ENCODE measurements around the gene SDHAF3. TPM values are rescaled to one million over a fixed set of nuclear protein-coding genes. Genes with fewer than 3 reads are reported as not detected.

The SDHAF3 gene
- total RNA-seq, 1 experiment from 2014 or later = 25.0 TPM

DNA sequence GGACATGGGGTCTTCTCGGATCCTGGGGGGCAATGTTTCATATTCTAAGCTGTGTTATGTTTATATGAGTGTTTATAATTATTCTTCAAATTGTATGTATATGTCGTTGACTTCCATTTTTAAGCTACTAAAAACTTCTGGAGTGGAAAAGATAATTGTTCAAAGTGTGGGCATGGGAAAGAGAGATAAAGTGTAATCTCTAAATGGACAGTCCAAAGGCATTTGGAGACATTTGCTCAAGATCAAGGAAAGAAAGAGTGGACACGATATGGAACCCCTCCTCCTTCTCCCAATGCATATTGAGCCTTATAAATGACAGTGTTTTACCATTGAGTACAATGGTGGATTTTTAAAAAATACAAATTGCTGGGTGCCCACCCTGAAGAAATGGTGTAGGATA, 81.1 kb downstream of the SDHAF3 start:
- intact Hi-C loops (cut with micrococcal nuclease) = no loop called here

More for the DNA sequence above, 81.1 kb downstream of the SDHAF3 start:
- Histone ChIP-seq H4K20me1 (ENCODE audit: insufficient read depth) (no peaks in the 10 kb centered on the region), H3K36me3 (ENCODE audit: control insufficient read depth in 1 of 2, insufficient read depth in 2 of 2, low read length in 2 of 2) (no peaks in the 10 kb centered on the region), H3K27me3 (ENCODE audit: insufficient read depth, low read length) (peaks cover under 1% of the 10 kb centered on the region; the same call in 1 of the 2 replicates), H3K9me3 (ENCODE audit: control insufficient read depth in 1 of 2, insufficient read depth in 1 of 2, low read depth in 1 of 2, low read length in 2 of 2) (no peaks in the 10 kb centered on the region), H3K79me2 (ENCODE audit: insufficient read depth, low read length) (no peaks in the 10 kb centered on the region), H3K4me3 (replicated peaks in 1 of 2; ENCODE audit: low read depth in 1 of 2, low read length in 2 of 2) (no peak overlapping the region), H3K4me2 (ENCODE audit: low read length) (no peak overlapping the region), H3K4me1 (ENCODE audit: control insufficient read depth in 1 of 2, insufficient read depth in 2 of 2, low read length in 2 of 2) (no peaks in the 10 kb centered on the region), H2AFZ (ENCODE audit: low read depth, low read length, poor library complexity, severe bottlenecking) (no peak overlapping the region), H3K9me2 (ENCODE audit: insufficient read depth) (no peaks in the 10 kb centered on the region), H3K27ac (ENCODE audit: low read depth, low read length) (no peak overlapping the region), H3K9ac (ENCODE audit: low read length) (no peak overlapping the region)
- BruUV-seq (replicated peaks) = no TSS peak
- ATAC-seq = no peak
- POLR2A ChIA-PET = no interaction called here
- RAD21 ChIA-PET (ENCODE audit: low non-redundant PET in 1 of 2, low total read pairs in 2 of 2, uncharacterized antibody in 2 of 2, unreplicated experiment in 2 of 2) = no interaction called here
- DNase-seq (ENCODE audit: low read depth, low spot score) = no peak
- CTCF ChIA-PET = no interaction called here
- no peak for TF ChIP-seq ZNF274 (IDR thresholded peaks at IDR 0.05; ENCODE audit: low read depth, low read length)
- TF ChIP-seq, protein P1, sequence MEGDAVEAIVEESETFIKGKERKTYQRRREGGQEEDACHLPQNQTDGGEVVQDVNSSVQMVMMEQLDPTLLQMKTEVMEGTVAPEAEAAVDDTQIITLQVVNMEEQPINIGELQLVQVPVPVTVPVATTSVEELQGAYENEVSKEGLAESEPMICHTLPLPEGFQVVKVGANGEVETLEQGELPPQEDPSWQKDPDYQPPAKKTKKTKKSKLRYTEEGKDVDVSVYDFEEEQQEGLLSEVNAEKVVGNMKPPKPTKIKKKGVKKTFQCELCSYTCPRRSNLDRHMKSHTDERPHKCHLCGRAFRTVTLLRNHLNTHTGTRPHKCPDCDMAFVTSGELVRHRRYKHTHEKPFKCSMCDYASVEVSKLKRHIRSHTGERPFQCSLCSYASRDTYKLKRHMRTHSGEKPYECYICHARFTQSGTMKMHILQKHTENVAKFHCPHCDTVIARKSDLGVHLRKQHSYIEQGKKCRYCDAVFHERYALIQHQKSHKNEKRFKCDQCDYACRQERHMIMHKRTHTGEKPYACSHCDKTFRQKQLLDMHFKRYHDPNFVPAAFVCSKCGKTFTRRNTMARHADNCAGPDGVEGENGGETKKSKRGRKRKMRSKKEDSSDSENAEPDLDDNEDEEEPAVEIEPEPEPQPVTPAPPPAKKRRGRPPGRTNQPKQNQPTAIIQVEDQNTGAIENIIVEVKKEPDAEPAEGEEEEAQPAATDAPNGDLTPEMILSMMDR (IDR thresholded peaks at IDR 0.05 in 2 of 3, conservative IDR thresholded peaks at IDR 0.05 in 1 of 3; ENCODE audit: borderline replicate concordance in 1 of 3, insufficient read depth in 1 of 3, low read depth in 2 of 3, low read length in 2 of 3) = no peak
- no peak for TF ChIP-seq SRF (IDR thresholded peaks at IDR 0.05; ENCODE audit: low read depth)
- no peak for TF ChIP-seq TCF7L2 (IDR thresholded peaks at IDR 0.05; ENCODE audit: borderline replicate concordance, extremely low read depth, insufficient read depth, insufficient read length)
- no peak for TF ChIP-seq POLR2A (IDR thresholded peaks at IDR 0.05; ENCODE audit: borderline replicate concordance, extremely low read depth, insufficient read depth, insufficient read length)
- TF ChIP-seq POLR2AphosphoS5 (IDR thresholded peaks at IDR 0.05; ENCODE audit: low read depth, low read length) = no peak
- no peak for TF ChIP-seq ZBTB33 (IDR thresholded peaks at IDR 0.05; ENCODE audit: extremely low read depth, insufficient replicate concordance, low read length)
- no peak for TF ChIP-seq YY1 (IDR thresholded peaks at IDR 0.05; ENCODE audit: extremely low read depth, insufficient replicate concordance, low read depth, low read length)
- TF ChIP-seq EZH2 (IDR thresholded peaks at IDR 0.05) = no peak
- TF ChIP-seq ATF3 (IDR thresholded peaks at IDR 0.05) = no peak
- TF ChIP-seq CBX3 (IDR thresholded peaks at IDR 0.05; ENCODE audit: low read depth) = no peak
- no peak for TF ChIP-seq EZH2phosphoT487 (IDR thresholded peaks at IDR 0.05; ENCODE audit: borderline replicate concordance)

Data from HCT116 (cell line).